HepG2 (cell line): Measurements from ENCODE around the gene TRIM7. TPM values are rescaled to one million over a fixed set of nuclear protein-coding genes. Genes with fewer than 3 reads are reported as not detected.

Experiments used
- CERS6 ChIP-seq: sonication (generic); formaldehyde crosslinking; IDR thresholded peaks from 2 replicates; pipeline ENCODE4 v1.5.0; 2020; ENCODE audit warnings: missing genetic modification reagents
- HES4 ChIP-seq: sonication (generic); formaldehyde crosslinking; IDR thresholded peaks from 2 replicates; pipeline ENCODE4 v1.9.0; 2021; ENCODE audit warnings: mild to moderate bottlenecking, missing genetic modification reagents, borderline replicate concordance
- JUND ChIP-seq: sonication (generic); formaldehyde crosslinking; IDR thresholded peaks from 2 replicates; pipeline ENCODE4 v1.8.0; 2022; ENCODE audit warnings: mild to moderate bottlenecking, missing genetic modification reagents
- KDM4B ChIP-seq: sonication (generic); formaldehyde crosslinking; IDR thresholded peaks from 2 replicates; pipeline ENCODE4 v1.4.0; 2020; ENCODE audit warnings: missing genetic modification reagents
- NKX3-1 ChIP-seq: sonication (generic); formaldehyde crosslinking; IDR thresholded peaks from 2 replicates; pipeline ENCODE4 v1.5.0; 2020; ENCODE audit warnings: missing genetic modification reagents
- NONO ChIP-seq, 2 experiments: fragments of 450-650 bp in 1 of 2; sonication (generic) in 1 of 2; formaldehyde crosslinking in 1 of 2; IDR thresholded peaks in 1 of 2; conservative IDR thresholded peaks in 1 of 2; 2 replicates each; pipeline versions ENCODE4 v1.6.1 to v1.8.0; 2017 to 2022; ENCODE audit warnings: mild to moderate bottlenecking in 1 of 2, missing genetic modification reagents in 1 of 2, moderate library complexity in 1 of 2
- PTBP1 ChIP-seq: fragments of 200-400 bp; formaldehyde crosslinking; IDR thresholded peaks from 2 replicates; pipeline ENCODE4 v1.6.1; 2018; ENCODE audit warnings: low read length, low read depth; ENCODE audit not compliant: poor library complexity, severe bottlenecking
- RFXAP ChIP-seq: sonication (generic); formaldehyde crosslinking; IDR thresholded peaks from 2 replicates; pipeline ENCODE4 v1.4.0; 2020; ENCODE audit warnings: missing genetic modification reagents, borderline replicate concordance
- SMC3 ChIP-seq: IDR thresholded peaks from 2 replicates; pipeline ENCODE4 v1.6.1; 2011; ENCODE audit warnings: low read length, improper control_type of control experiment
- TCF7L2 ChIP-seq: IDR thresholded peaks from 2 replicates; pipeline ENCODE4 v1.6.1; 2011; ENCODE audit warnings: mild to moderate bottlenecking, low read depth, low read length, moderate library complexity
- TMF1 ChIP-seq: sonication (generic); formaldehyde crosslinking; IDR thresholded peaks from 2 replicates; pipeline ENCODE4 v1.8.1; 2022; ENCODE audit warnings: low read depth, missing genetic modification reagents
- ZC3H13 ChIP-seq: sonication (generic); formaldehyde crosslinking; IDR thresholded peaks from 2 replicates; pipeline ENCODE4 v1.8.1; 2023; ENCODE audit warnings: mild to moderate bottlenecking, missing genetic modification reagents, moderate library complexity
- ZNF180 ChIP-seq: sonication (generic); formaldehyde crosslinking; IDR thresholded peaks from 2 replicates; pipeline ENCODE4 v1.4.0; 2020; ENCODE audit warnings: low read depth, missing genetic modification reagents, borderline replicate concordance
- ZNF512 ChIP-seq: sonication (generic); formaldehyde crosslinking; IDR thresholded peaks from 2 replicates; pipeline ENCODE4 v1.4.0; 2020; ENCODE audit warnings: mild to moderate bottlenecking, missing genetic modification reagents
- ZNF776 ChIP-seq: sonication (generic); formaldehyde crosslinking; IDR thresholded peaks from 2 replicates; pipeline ENCODE4 v1.4.0; 2020; ENCODE audit warnings: mild to moderate bottlenecking, missing genetic modification reagents
- polyA plus RNA-seq, 8 experiments: library from polyadenylated mRNA; depleted of rRNA in 3 of 8; stranded (reverse) in 7 of 8; unstranded in 1 of 8; fragments of >200 nt; fragmentation: Illumina TruSeq in 4 of 8; extraction: Trizol in 4 of 8; gene quantifications; 2 replicates each; pipeline versions ENCODE4 v1.2.1 to v1.2.3, GENCODE V29; 2011 to 2016; ENCODE audit warnings: low read depth in 4 of 8, missing spikeins in 1 of 8, mixed read lengths in 1 of 8; ENCODE audit not compliant: insufficient read depth in 1 of 8
- total RNA-seq, 5 experiments: library from RNA; depleted of rRNA; stranded (reverse); fragments of >200 nt; fragmentation: Illumina TruSeq; extraction: Trizol; gene quantifications; 2 replicates each; pipeline ENCODE4 v1.2.3, GENCODE V29; 2016; ENCODE audit warnings: low read depth in 1 of 5
- TF ChIP-seq, protein P1 (sequence below): IDR thresholded peaks from 2 replicates; pipeline ENCODE4 v1.6.1; 2016; ENCODE audit warnings: low read depth, missing genetic modification reagents, missing compliant biosample characterization
- TF ChIP-seq, protein P2 (sequence below): sonication (generic); formaldehyde crosslinking; IDR thresholded peaks from 2 replicates; pipeline ENCODE4 v1.8.0; 2022; ENCODE audit warnings: missing genetic modification reagents, low read depth, mild to moderate bottlenecking, borderline replicate concordance
- TF ChIP-seq, protein P3 (sequence below): sonication (generic); formaldehyde crosslinking; IDR thresholded peaks from 2 replicates; pipeline ENCODE4 v1.4.0; 2020; ENCODE audit warnings: mild to moderate bottlenecking, missing genetic modification reagents

TRIM7 gene
- total and polyA plus RNA-seq, 2 of the 13 experiments (the other 11 are each of a cell fraction or from before 2014, with no cell fraction given) = 0.13 TPM; not detected in 1

DNA sequence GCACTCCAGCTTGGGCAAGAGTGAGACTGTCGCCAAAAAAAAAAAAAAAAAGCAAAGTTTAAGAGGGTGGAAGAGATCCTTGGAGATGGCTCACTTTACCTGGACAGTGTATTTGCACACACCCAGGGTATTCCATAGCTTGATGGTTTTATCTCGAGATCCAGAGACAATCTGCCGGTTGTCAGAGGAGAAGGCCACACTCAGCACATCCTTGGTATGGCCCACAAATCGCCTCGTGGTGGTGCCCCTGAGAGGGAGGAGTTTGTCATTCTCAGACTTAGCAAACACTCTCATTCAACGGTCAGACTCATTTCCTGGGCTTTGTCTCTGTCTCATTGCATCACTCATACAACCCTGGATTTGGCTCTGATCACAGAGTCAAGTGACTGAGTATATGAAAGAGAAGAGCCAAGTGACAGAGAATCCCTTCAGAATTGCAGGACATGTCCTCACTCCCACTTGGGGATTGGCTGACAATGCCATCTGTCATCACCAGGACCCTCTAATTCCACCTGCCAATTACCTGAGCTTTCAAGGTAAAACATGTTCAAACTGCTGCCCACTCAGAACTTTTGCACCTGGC, 36.5 kb upstream of the TRIM7 start (continued):
- TF ChIP-seq, protein P1, sequence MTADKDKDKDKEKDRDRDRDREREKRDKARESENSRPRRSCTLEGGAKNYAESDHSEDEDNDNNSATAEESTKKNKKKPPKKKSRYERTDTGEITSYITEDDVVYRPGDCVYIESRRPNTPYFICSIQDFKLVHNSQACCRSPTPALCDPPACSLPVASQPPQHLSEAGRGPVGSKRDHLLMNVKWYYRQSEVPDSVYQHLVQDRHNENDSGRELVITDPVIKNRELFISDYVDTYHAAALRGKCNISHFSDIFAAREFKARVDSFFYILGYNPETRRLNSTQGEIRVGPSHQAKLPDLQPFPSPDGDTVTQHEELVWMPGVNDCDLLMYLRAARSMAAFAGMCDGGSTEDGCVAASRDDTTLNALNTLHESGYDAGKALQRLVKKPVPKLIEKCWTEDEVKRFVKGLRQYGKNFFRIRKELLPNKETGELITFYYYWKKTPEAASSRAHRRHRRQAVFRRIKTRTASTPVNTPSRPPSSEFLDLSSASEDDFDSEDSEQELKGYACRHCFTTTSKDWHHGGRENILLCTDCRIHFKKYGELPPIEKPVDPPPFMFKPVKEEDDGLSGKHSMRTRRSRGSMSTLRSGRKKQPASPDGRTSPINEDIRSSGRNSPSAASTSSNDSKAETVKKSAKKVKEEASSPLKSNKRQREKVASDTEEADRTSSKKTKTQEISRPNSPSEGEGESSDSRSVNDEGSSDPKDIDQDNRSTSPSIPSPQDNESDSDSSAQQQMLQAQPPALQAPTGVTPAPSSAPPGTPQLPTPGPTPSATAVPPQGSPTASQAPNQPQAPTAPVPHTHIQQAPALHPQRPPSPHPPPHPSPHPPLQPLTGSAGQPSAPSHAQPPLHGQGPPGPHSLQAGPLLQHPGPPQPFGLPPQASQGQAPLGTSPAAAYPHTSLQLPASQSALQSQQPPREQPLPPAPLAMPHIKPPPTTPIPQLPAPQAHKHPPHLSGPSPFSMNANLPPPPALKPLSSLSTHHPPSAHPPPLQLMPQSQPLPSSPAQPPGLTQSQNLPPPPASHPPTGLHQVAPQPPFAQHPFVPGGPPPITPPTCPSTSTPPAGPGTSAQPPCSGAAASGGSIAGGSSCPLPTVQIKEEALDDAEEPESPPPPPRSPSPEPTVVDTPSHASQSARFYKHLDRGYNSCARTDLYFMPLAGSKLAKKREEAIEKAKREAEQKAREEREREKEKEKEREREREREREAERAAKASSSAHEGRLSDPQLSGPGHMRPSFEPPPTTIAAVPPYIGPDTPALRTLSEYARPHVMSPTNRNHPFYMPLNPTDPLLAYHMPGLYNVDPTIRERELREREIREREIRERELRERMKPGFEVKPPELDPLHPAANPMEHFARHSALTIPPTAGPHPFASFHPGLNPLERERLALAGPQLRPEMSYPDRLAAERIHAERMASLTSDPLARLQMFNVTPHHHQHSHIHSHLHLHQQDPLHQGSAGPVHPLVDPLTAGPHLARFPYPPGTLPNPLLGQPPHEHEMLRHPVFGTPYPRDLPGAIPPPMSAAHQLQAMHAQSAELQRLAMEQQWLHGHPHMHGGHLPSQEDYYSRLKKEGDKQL (CRISPR knock-in tag) = no peak
- TF ChIP-seq KDM4B (CRISPR knock-in tag) = no peak
- no peak for TF ChIP-seq NONO (IDR thresholded peaks at IDR 0.05)
- TF ChIP-seq NONO (CRISPR knock-in tag; conservative IDR thresholded peaks at IDR 0.05) = no peak
- TF ChIP-seq, protein P2, sequence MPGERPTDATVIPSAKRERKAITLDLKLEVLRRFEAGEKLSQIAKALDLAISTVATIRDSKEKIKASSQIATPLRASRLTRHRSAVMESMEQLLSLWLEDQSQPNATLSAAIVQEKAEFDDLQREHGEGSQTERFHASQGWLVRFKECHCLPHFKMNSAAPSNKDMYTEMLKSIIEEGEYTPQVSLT (CRISPR knock-in tag) = no peak
- TF ChIP-seq ZC3H13 (CRISPR knock-in tag) = no peak
- TF ChIP-seq SMC3 = peak; percentile 13; the same call in 1 of the 2 replicates
- TF ChIP-seq JUND (CRISPR knock-in tag) = no peak
- no peak for TF ChIP-seq TMF1 (CRISPR knock-in tag)
- no peak for TF ChIP-seq TCF7L2
- TF ChIP-seq ZNF512 (CRISPR knock-in tag) = no peak
- TF ChIP-seq ZNF180 (CRISPR knock-in tag) = no peak
- no peak for TF ChIP-seq ZNF776
- no peak for TF ChIP-seq NKX3-1
- TF ChIP-seq, protein P3, sequence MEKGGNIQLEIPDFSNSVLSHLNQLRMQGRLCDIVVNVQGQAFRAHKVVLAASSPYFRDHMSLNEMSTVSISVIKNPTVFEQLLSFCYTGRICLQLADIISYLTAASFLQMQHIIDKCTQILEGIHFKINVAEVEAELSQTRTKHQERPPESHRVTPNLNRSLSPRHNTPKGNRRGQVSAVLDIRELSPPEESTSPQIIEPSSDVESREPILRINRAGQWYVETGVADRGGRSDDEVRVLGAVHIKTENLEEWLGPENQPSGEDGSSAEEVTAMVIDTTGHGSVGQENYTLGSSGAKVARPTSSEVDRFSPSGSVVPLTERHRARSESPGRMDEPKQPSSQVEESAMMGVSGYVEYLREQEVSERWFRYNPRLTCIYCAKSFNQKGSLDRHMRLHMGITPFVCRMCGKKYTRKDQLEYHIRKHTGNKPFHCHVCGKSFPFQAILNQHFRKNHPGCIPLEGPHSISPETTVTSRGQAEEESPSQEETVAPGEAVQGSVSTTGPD (CRISPR knock-in tag) = no peak
- no peak for TF ChIP-seq HES4 (CRISPR knock-in tag)
- no peak for TF ChIP-seq RFXAP (CRISPR knock-in tag)
- TF ChIP-seq PTBP1 = no peak
- TF ChIP-seq CERS6 = no peak
